HPDE6-E6E7 (cell line): Measurements from ENCODE around the gene FHL1.

Source experiments
- DNase-seq: peaks from one replicate; pipeline ENCODE4 v3.0.0; 2011; ENCODE audit warnings: missing footprints; ENCODE audit errors: extremely low spot score

The FHL1 gene

DNA sequence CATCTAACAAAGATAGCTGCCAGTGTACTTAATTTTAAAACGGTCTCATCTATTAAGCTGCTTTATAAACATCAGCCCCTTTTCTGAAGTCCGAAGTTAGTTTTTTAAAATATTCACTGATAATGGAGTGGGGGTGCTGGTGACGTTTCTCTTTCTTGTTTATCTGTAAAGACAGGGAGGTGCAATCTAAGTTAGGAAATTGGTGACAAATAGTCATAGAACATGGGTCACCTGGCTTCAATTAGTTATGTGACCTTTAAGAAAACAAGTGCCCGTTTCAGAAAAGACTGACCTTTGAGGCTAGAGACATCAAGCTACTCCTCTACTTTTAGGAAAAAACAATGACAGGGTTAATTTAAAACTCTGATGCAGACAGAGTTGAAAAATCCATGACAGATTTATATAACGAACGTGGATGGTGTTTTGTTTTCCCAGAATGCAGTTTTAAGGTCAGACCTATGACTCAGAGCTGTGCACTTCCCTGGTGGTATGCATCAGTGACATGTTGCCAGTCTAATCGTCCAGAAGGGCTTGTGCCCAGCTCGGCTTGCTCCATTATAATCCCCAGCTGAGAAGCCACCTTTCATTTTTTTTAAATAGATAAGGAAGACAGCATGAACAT, 38.2 kb downstream of the FHL1 start:
- no peak for DNase-seq

DNA sequence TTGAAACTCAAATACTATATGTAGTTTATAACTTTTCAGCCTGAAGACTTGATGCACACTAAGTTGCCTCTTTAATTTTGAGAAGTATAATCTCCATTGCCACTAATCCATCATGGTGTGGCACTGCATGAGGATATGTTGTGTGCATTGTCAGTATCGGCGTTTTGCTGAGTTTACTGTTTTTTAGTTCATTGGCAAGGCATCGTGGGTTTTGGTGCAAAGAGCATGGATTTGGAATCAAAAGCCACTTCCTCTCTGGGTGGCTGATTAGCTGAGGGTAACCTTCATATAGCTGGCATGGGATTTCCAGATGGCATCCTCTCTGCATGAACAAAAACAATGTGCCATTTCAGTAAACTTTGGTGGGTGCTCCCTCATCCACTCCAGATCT, 38.7 kb downstream of the FHL1 start:
- no peak for DNase-seq

DNA sequence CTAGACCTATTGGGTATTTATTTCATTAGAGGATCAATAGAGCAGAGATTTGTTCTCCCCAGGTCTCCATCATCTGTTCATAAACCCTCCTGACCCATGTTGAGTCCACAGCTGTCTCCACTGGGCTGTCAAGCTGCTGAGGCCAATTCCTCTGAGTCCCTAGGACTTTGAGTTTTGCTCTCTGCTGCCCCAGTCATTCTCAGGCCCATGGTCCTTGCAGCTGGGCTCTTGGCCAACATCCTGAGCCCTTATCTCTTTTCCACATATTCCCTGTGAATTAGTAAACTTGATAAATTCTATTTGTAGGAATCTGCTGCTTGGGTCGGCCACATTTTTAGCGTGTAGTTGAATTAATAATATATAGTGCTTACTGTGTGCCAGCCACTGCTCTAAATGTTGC, 41.9 kb downstream of the FHL1 start:
- DNase-seq: no peak

DNA sequence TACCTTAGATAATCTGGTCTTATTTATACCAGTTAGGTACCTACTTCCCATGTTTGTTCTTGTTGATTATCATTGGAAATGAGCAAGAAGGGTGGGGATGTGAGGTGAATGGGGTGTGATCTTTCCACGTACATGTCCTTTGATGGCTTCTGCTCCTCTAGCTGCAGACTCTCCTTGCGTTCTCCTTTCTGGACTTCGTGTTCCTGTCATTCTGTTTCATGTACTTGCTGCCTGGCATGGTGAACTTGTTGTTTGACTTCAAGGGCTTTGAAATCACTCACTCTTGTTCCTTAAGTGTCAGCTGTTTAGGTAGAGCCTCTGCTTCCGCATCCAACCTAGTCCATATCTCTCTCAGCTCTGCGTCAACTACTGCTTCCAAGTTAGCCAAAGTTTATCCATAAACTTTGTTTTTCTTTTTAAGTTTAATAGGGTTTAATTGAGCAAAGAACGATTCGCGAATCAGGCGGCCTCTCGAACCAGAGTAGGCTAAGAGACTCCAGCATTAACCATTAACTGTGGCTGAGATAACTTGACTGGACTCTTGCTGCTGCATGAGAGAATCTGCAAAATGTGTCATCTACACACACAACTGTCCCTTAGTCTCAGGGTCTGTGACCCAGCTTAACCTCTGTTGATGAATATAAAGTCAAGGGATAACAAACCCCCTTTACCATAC, 42.8 kb downstream of the FHL1 start:
- no peak for DNase-seq

DNA sequence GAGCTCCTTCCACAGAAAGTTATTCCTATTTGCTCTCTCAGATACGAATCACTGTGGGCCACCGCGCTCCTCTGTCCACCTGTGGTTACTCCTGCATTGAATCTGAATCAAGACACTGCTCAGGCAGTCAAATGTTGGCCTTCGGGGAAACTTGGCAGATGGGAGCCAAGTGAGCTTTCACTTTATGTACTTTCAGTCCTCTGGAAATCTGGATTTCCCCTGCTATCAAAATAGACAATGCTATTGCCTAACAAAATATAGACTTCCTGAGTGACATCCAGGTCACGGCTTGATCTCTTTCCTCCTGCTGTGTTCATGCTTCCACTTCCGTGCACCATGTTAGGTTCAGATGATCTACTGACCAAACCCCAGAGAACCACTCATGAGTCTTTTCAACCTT, 43.8 kb downstream of the FHL1 start:
- no peak for DNase-seq

DNA sequence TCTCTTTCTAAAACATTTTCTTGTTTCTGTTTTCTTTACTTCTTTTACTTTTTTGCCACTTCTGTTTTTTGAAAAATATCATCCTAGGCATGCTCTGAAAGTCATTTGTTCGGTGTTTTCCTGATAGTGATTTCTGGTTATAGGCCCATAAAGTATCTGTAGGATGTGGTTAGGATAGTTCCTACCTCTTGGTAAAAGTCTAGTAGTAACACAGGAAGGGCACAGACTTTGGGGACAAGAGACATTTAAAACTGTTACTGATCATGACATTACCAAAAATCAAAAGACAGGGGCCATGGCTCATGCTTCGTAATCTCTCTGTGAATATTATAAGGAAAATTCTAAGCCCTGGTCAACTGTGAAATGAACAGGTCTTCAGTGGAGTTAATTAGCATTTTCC, 44.8 kb downstream of the FHL1 start:
- DNase-seq: no peak

DNA sequence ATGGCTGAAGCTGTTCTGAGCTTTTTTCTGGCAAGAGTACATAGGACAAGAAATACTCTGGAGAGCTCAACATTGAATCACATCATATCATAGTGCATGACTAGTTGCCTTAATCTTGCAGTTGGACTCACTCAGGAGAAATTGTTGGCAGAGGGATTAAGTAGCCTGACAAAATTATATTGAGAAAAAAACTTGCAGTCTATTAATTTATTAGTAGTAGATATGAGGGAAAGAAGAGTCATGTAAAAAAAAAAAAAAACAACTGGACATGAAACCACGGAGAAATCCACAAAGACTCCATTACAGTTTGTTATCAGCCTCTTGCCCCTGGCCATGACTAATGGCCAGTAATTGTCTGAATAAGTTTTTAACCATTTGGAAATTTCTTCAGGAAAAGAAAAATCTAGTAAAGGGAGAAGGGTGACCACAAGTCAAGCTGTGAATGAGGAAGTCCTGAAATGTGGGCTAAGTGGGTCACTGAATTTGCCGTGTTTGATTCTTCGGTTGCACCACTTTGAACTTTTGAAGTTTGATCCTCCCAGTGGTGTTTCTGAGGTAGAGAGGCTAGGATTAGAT, 45.6 kb downstream of the FHL1 start:
- DNase-seq: no peak

DNA sequence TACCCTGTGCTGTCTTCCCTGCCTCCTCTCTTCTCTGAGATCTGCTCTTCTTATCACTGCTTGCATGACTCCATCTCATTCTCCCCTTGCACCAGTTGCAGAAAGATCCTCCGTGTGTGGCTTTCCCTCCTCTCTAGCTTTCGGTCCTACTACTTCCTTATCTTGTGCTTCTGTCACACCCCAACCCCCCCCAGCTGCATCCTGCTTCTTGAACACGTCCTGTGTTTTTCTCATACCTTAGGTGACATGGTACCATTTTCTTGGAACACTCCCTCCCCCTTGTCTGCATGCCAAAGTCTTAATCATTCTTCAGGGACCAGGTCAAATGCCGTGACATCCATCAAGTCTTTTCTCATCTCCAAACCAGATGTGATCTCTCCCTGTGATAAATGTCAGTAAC, 46.4 kb downstream of the FHL1 start:
- no peak for DNase-seq

DNA sequence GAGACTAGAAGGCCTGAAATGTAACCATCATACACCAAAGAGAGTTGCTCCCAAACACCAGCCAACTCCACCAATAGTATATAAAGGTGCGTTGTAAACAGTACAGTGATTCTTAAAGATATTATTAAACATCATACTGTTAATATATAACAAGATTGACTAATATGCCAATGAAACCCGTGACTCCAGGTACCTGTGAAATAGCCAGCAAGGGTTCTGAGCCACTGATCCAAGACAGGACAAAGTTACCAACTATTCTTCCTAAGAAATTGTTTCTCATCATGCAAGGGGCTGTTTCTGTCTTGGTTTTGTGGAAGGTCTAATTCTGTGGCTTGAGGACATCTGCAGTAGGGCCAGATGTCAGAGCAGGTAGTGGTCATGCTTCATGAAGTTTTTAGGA, 47.2 kb downstream of the FHL1 start:
- DNase-seq: no peak

DNA sequence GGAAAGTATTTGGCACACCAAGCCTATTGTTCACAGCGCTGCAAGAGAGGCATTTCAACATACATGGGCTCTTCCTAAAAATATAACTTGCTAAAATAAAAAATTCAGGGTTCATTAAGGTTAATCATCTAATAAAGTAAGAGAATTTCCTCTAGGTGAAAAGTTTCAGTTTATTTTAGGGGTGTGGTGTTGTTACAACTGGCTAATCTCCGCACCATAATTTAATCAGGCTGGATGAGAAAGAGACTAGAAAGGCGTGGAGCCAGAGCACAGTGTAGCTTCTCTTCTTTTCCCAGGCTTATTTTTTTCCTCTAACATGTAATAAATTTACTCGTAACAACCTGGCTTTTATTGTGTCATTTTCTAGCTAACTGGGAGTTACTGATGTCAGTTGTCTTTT, 47.9 kb downstream of the FHL1 start:
- DNase-seq: no peak

DNA sequence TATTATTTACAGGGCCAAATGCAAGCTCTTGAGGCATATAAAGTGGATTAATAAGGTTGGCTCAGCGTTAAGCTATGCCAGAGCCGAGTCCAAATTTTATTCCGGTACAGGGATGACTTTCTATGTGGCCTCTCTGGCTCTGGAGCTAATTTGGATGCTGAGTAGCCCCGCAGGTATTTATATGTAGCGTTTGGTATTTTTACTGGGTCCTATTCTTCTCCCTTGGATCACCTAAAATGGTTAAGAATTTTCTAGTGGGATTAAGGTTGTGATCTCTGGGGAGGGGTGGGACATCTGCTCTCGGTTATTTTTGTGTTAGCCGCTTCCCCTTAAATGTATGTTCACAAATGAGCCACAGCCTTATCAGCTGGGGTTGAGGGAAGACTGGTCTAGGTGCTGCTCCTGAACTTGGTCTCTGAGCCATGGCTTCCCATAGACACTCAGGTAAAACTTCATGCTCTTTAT, 49.4 kb downstream of the FHL1 start:
- no peak for DNase-seq

DNA sequence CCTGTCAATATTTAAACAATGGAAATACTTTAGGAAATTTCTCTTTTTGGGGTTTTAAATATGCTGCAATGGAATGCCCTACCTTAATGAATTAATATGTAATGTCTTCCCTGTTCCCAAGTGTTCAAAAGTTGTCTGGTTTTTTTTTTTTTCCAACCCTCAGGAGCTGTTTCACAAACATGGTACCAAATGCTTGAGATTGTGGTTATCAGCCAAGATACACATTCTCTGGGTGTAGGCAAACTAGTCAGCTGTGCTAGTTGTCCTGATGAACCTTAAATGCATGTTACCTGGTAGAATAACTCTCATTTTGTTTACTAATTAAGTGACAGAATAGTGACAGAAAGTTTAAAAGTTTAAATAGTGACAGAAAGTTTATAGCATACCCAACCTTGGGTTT, 50.7 kb downstream of the FHL1 start:
- DNase-seq: no peak

DNA sequence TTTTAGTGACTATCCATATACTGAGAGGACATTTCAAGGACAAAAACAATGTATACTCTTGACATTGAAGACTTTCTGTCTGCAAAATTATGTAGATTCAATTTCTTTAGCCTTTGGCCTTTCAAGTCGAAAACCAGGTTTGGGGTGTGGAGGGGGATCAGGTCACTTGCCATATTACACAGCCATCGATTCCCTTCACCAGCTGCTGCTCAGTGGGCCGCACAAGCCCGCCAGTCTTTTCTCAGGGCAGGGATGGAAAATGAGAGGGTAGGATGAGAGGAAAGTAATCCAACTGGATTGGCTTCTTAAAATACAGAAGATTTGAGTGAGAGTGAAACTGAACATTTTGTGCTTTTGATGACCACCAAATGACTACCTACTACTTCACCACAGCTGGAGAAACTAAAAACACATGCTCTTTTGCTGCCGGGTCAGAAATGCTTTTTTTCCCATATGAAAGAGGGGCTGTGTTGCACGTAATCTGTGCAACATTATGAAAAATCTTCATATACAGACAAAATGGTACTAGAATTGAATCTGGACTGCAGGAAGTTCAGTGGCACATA, 51.4 kb downstream of the FHL1 start:
- no peak for DNase-seq

DNA sequence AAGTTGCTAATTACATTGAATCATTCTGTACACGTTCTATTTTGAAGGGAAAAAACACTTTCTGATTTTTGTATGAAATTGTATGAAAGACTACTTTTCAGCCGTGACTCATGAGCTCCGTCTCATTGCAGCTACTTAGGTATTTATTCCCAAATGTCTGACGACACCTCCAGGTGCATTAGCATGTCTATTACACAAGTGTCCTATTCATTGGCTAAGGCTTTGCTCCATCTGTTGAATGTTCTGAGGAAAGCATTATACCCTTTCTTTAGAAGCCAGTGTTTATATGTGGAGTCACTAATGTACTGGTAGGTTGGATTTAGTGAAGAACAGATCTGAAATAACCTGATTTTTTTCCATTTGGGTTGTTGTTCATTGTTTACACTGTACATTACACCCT, 52.0 kb downstream of the FHL1 start:
- DNase-seq: peak; percentile 27

DNA sequence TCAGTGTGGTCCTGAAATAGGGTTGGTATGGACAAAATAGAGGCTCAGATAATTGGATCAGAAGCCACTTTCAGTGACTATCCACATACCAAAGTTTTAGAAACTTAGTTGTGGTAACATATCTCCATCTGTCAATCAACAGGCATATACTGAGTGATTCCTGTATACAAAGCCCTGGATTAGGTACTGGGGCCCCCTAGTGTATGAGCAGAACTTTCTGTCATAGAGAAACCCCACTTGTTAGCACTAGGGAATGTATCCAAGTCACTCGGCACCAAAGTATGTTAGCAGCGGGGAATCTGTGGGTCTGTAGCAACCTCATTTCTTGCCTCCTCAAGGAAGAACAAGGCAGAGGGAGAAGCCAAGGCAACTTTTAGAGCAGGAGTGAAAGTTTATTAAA, 53.1 kb downstream of the FHL1 start:
- DNase-seq: no peak

DNA sequence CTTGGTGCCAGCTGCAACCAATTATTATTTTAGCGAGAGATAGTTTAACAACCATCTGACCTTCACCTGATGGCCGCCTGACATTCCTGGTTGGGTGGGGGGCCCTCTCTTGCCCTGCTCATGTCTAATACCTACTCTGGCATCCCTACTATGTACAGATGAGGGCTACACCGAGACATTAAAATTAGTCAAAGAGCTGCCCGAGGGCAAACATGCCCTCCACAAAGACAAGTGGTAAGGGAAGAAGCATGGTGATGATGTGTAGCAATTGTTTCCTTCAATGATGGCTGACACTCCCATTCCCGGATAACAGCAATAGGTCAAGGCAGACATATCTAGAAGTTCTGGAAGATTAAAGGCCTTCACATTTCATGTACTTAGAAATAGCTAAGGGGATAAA, 54.3 kb downstream of the FHL1 start:
- DNase-seq: no peak

DNA sequence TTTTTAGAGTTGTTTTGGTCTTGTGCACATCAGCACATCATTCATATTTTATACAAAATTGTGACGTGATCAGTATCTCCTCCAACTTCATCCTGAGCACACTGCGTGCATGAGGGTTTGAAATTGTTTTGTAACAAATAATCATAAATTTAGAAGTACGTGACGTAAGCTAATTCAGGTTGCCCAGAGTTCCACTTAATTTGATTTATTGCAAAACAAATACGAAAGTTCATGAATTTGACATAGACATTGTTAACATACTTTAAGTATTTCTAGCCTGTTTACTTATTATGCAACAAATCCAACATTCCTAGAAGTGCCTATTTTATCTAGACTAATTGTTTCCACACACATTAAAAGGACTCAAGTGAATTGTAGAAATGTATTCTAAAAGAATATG, 55.6 kb downstream of the FHL1 start:
- no peak for DNase-seq

DNA sequence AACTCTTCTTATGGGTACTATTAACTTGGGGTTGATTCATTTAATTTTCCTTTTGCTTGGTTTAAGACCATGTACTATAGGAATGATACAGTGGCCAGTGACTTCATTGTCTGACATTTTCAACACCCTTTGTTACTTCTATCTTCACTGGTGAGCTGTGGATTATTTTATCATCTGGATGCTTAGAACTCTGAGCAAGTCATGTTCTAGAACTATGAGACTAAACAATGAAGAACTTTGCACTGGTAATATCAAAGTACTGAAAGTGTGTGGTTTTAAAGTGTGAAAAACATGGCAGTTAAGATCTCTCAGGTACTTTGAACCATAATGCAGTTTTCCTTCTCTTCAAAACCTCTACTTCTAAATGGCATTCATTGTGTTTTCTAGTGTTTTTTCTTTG, 56.1 kb downstream of the FHL1 start:
- no peak for DNase-seq

DNA sequence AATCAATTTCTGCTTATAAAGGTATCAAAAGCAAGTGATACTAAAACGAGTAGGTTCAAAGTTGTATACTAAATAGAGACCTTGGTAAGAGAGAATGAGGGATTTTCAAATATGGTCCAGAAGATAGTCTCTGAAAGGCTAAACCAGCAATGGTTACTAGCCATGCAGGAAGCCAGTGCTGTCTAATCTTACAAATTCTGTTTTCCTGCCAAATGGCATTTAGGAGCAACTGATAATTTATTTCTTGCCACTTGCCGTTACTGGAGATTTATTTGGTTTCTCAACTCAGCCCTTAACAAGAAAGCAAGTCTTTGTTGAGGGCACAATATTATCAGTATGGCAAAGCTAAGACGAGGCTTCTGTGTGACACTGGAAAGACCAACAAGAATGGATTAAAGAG, 56.6 kb downstream of the FHL1 start:
- DNase-seq: no peak

DNA sequence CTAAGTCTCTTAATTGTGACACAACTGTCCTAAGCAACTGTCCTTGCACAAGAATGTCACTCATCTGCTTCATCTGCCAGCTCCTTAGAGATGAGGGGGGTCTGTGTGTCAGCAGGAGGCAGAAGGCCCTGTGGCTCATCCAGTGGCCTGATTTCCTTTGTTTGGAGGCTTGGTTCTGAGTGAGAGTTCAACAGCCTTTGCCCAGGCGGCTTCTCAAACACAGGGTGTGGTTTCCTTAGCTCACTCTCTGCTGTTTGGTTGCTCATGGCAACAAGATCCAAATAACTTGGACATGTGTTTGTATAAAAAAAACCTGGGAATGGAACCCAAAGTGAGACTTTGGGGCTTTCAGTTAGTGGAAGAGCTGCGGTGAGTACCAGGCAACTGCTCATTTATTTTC, 57.2 kb downstream of the FHL1 start:
- no peak for DNase-seq

DNA sequence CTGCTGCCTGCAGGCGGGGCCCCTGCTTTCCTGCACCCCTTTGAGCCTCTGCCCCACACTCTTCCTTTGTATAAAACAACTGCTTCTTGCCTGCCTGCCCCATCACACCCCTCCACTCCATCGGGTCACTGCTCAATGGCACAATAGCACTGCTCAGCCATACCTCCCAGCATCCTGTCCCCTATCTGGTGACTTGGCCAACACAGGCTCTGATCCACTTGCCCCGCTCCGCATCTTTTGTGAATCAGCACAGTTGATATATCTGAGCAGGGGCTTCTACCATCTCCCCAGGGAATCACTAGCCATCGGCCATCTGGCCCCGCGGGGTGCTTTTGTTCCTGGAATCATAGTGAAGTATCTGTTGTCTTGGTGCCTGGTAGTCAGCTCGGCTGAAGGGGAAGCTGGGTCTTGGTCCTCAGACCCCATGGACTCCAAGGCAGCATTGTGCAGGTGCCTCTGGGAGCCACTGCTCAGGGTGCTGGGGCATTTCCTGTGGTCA, 58.6 kb downstream of the FHL1 start:
- DNase-seq: no peak

DNA sequence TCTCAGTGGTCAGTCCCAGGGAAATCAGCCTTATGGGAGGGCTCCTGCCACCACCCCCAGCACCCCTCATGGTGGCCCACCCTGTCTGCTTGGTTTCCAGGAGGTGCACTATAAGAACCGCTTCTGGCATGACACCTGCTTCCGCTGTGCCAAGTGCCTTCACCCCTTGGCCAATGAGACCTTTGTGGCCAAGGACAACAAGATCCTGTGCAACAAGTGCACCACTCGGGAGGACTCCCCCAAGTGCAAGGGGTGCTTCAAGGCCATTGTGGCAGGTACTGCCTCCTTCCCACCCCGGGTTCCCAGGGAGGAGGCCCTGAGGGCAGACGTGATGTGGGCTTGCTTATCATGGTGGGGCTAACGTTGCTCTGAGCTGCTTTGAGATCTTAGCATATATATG, 59.6 kb downstream of the FHL1 start:
- no peak for DNase-seq

DNA sequence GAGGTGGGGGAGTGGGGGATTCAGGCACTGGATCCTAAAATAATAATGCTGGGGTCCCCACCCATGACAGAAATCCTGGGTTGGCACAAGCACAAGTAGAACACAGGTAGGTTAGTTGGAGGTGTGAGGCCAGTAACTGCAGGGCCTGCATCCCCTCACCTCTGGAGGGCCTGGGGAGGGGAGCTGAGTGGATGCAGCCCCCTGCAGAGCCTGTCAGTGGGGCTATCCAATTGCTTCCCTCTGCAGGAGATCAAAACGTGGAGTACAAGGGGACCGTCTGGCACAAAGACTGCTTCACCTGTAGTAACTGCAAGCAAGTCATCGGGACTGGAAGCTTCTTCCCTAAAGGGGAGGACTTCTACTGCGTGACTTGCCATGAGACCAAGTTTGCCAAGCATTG, 60.2 kb downstream of the FHL1 start:
- no peak for DNase-seq
